ENCODE results near the gene OR13J1.

The OR13J1 gene

GRCh38 chr9:35868933-35869332 lies 1.3 kb downstream of the OR13J1 start:
- Histone ChIP-seq H2BK12ac (ENCODE audit: low read length in 2 of 2) (no peak overlapping the region), H2BK5ac (ENCODE audit: low read depth, low read length, poor library complexity, severe bottlenecking) (no peak overlapping the region), H2AFZ (ENCODE audit: low read depth, low read length) (no peak overlapping the region), H3K4ac (ENCODE audit: low read depth in 1 of 2, low read length in 2 of 2) (no peak overlapping the region), H3K79me1 (replicated peaks; ENCODE audit: low read length, poor library complexity, severe bottlenecking) (no peaks in the 10 kb centered on the region), H3K23ac (ENCODE audit: low read length in 2 of 2) (no peak overlapping the region), H3K27ac (ENCODE audit: low read length, poor library complexity, severe bottlenecking) (no peak overlapping the region), H3K14ac (ENCODE audit: low read length in 2 of 2) (no peak overlapping the region), H2AK5ac (ENCODE audit: low read length, severe bottlenecking) (no peak overlapping the region), H4K91ac (ENCODE audit: low read length) (no peak overlapping the region), H3K36me3 (ENCODE audit: control insufficient read depth in 1 of 2, insufficient read depth in 2 of 2, low read depth in 1 of 2, low read length in 2 of 2) (no peaks in the 10 kb centered on the region), H3K18ac (ENCODE audit: low read depth in 1 of 2, low read length in 2 of 2) (no peak overlapping the region), H3K27me3 (ENCODE audit: control insufficient read depth in 1 of 2, insufficient read depth in 1 of 2, low read length in 2 of 2) (peaks cover 4 to 10% of the 10 kb centered on the region in 2 experiments), H3K4me3 (ENCODE audit: insufficient read depth in 1 of 2, low read depth in 1 of 2, low read length in 2 of 2) (no peak overlapping the region), H3K4me1 (ENCODE audit: control insufficient read depth, insufficient read depth, low read depth, low read length) (peaks cover 2% of the 10 kb centered on the region), H2BK120ac (ENCODE audit: low read depth, low read length) (no peak overlapping the region), H2BK15ac (ENCODE audit: low read depth, poor library complexity, severe bottlenecking) (no peak overlapping the region), H4K8ac (ENCODE audit: low read length) (no peak overlapping the region), H3K4me2 (ENCODE audit: low read length, poor library complexity, severe bottlenecking) (no peak overlapping the region), H3K9me3 (ENCODE audit: control insufficient read depth, low read length) (no peaks in the 10 kb centered on the region), H3K9ac (ENCODE audit: low read length) (no peak overlapping the region)
- no peak for DNase-seq
- WGBS: 79% methylated on average over 2 of the region's 2 CpGs

GRCh38 chr9:35867538-35867937 lies 2.7 kb downstream of the OR13J1 start:
- H3K4ac ChIP-seq (ENCODE audit: low read depth in 1 of 2, low read length in 2 of 2): no peak overlapping the region
- no peaks in the 10 kb centered on the region for H3K79me1 ChIP-seq (replicated peaks; ENCODE audit: low read length, poor library complexity, severe bottlenecking)
- H3K18ac ChIP-seq (ENCODE audit: low read depth in 1 of 2, low read length in 2 of 2): no peak overlapping the region
- H3K36me3 ChIP-seq (ENCODE audit: control insufficient read depth in 1 of 2, insufficient read depth in 2 of 2, low read depth in 1 of 2, low read length in 2 of 2): no peaks in the 10 kb centered on the region
- no peak overlapping the region for H3K23ac ChIP-seq (ENCODE audit: low read length in 2 of 2)
- 84% methylated on average over 4 of the region's 4 CpGs for WGBS
- no peak overlapping the region for H3K27ac ChIP-seq (ENCODE audit: low read length, poor library complexity, severe bottlenecking)
- H3K9me3 ChIP-seq (ENCODE audit: control insufficient read depth, low read length): no peaks in the 10 kb centered on the region
- H2AK5ac ChIP-seq (ENCODE audit: low read length, severe bottlenecking): no peak overlapping the region
- H3K4me2 ChIP-seq (ENCODE audit: low read length, poor library complexity, severe bottlenecking): no peak overlapping the region
- H3K14ac ChIP-seq (ENCODE audit: low read length in 2 of 2): no peak overlapping the region
- no peak for DNase-seq
- peaks cover 17 to 23% of the 10 kb centered on the region in 2 experiments for H3K27me3 ChIP-seq (ENCODE audit: control insufficient read depth in 1 of 2, insufficient read depth in 1 of 2, low read length in 2 of 2)
- H4K91ac ChIP-seq (ENCODE audit: low read length): no peak overlapping the region
- H2BK12ac ChIP-seq (ENCODE audit: low read length in 2 of 2): no peak overlapping the region
- no peak overlapping the region for H2BK15ac ChIP-seq (ENCODE audit: low read depth, poor library complexity, severe bottlenecking)
- no peak overlapping the region for H2AFZ ChIP-seq (ENCODE audit: low read depth, low read length)
- no peak overlapping the region for H2BK5ac ChIP-seq (ENCODE audit: low read depth, low read length, poor library complexity, severe bottlenecking)
- no peak overlapping the region for H2BK120ac ChIP-seq (ENCODE audit: low read depth, low read length)
- no peak overlapping the region for H4K8ac ChIP-seq (ENCODE audit: low read length)
- H3K4me3 ChIP-seq (ENCODE audit: insufficient read depth in 1 of 2, low read depth in 1 of 2, low read length in 2 of 2): no peak overlapping the region
- H3K4me1 ChIP-seq (ENCODE audit: control insufficient read depth, insufficient read depth, low read depth, low read length): peaks cover 2% of the 10 kb centered on the region
- no peak overlapping the region for H3K9ac ChIP-seq (ENCODE audit: low read length)

- H2BK12ac ChIP-seq (ENCODE audit: low read length in 2 of 2): no peak overlapping the region
- no peak overlapping the region for H3K4me2 ChIP-seq (ENCODE audit: low read length, poor library complexity, severe bottlenecking)
- H2BK120ac ChIP-seq (ENCODE audit: low read depth, low read length): no peak overlapping the region
- H2BK15ac ChIP-seq (ENCODE audit: low read depth, poor library complexity, severe bottlenecking): no peak overlapping the region
- H3K23ac ChIP-seq (ENCODE audit: low read length in 2 of 2): no peak overlapping the region
- no peak overlapping the region for H3K27ac ChIP-seq (ENCODE audit: low read length, poor library complexity, severe bottlenecking)
- H4K8ac ChIP-seq (ENCODE audit: low read length): no peak overlapping the region
- H3K27me3 ChIP-seq (ENCODE audit: control insufficient read depth in 1 of 2, insufficient read depth in 1 of 2, low read length in 2 of 2): peaks cover 40 to 51% of the 10 kb centered on the region in 2 experiments
- 77% methylated on average over 8 of the region's 8 CpGs for WGBS
- H3K14ac ChIP-seq (ENCODE audit: low read length in 2 of 2): no peak overlapping the region
- H3K18ac ChIP-seq (ENCODE audit: low read depth in 1 of 2, low read length in 2 of 2): no peak overlapping the region
- no peak overlapping the region for H2BK5ac ChIP-seq (ENCODE audit: low read depth, low read length, poor library complexity, severe bottlenecking)
- H4K91ac ChIP-seq (ENCODE audit: low read length): no peak overlapping the region
- no peaks in the 10 kb centered on the region for H3K36me3 ChIP-seq (ENCODE audit: control insufficient read depth in 1 of 2, insufficient read depth in 2 of 2, low read depth in 1 of 2, low read length in 2 of 2)
- no peak overlapping the region for H2AK5ac ChIP-seq (ENCODE audit: low read length, severe bottlenecking)
- H3K9me3 ChIP-seq (ENCODE audit: control insufficient read depth, low read length): no peaks in the 10 kb centered on the region
- H3K4me3 ChIP-seq (ENCODE audit: insufficient read depth in 1 of 2, low read depth in 1 of 2, low read length in 2 of 2): no peak overlapping the region
- no peak overlapping the region for H3K9ac ChIP-seq (ENCODE audit: low read length)
- peaks cover 2% of the 10 kb centered on the region for H3K4me1 ChIP-seq (ENCODE audit: control insufficient read depth, insufficient read depth, low read depth, low read length)
- H3K4ac ChIP-seq (ENCODE audit: low read depth in 1 of 2, low read length in 2 of 2): no peak overlapping the region
- H3K79me1 ChIP-seq (replicated peaks; ENCODE audit: low read length, poor library complexity, severe bottlenecking): no peaks in the 10 kb centered on the region
- no peak overlapping the region for H2AFZ ChIP-seq (ENCODE audit: low read depth, low read length)
- no peak for DNase-seq
These were observed 5.4 kb downstream of the OR13J1 start for GRCh38 chr9:35864695-35865255.

GRCh38 chr9:35863583-35863982 lies 6.6 kb downstream of the OR13J1 start:
- H3K18ac ChIP-seq (ENCODE audit: low read depth in 1 of 2, low read length in 2 of 2): no peak overlapping the region
- no peak overlapping the region for H3K4me3 ChIP-seq (ENCODE audit: insufficient read depth in 1 of 2, low read depth in 1 of 2, low read length in 2 of 2)
- H3K14ac ChIP-seq (ENCODE audit: low read length in 2 of 2): no peak overlapping the region
- no peak overlapping the region for H2BK5ac ChIP-seq (ENCODE audit: low read depth, low read length, poor library complexity, severe bottlenecking)
- H3K9ac ChIP-seq (ENCODE audit: low read length): no peak overlapping the region
- H3K4me1 ChIP-seq (ENCODE audit: control insufficient read depth, insufficient read depth, low read depth, low read length): peaks cover under 1% of the 10 kb centered on the region
- H3K9me3 ChIP-seq (ENCODE audit: control insufficient read depth, low read length): no peaks in the 10 kb centered on the region
- H3K23ac ChIP-seq (ENCODE audit: low read length in 2 of 2): no peak overlapping the region
- H3K27me3 ChIP-seq (ENCODE audit: control insufficient read depth in 1 of 2, insufficient read depth in 1 of 2, low read length in 2 of 2): peaks cover 50 to 51% of the 10 kb centered on the region in 2 experiments
- H2AK5ac ChIP-seq (ENCODE audit: low read length, severe bottlenecking): no peak overlapping the region
- H2BK12ac ChIP-seq (ENCODE audit: low read length in 2 of 2): no peak overlapping the region
- no peak overlapping the region for H4K8ac ChIP-seq (ENCODE audit: low read length)
- H3K4me2 ChIP-seq (ENCODE audit: low read length, poor library complexity, severe bottlenecking): no peak overlapping the region
- no peaks in the 10 kb centered on the region for H3K36me3 ChIP-seq (ENCODE audit: control insufficient read depth in 1 of 2, insufficient read depth in 2 of 2, low read depth in 1 of 2, low read length in 2 of 2)
- no peak overlapping the region for H2AFZ ChIP-seq (ENCODE audit: low read depth, low read length)
- no peak overlapping the region for H2BK15ac ChIP-seq (ENCODE audit: low read depth, poor library complexity, severe bottlenecking)
- H3K4ac ChIP-seq (ENCODE audit: low read depth in 1 of 2, low read length in 2 of 2): no peak overlapping the region
- H3K27ac ChIP-seq (ENCODE audit: low read length, poor library complexity, severe bottlenecking): no peak overlapping the region
- 73% methylated on average over 8 of the region's 8 CpGs for WGBS
- no peaks in the 10 kb centered on the region for H3K79me1 ChIP-seq (replicated peaks; ENCODE audit: low read length, poor library complexity, severe bottlenecking)
- no peak overlapping the region for H4K91ac ChIP-seq (ENCODE audit: low read length)
- no peak for DNase-seq
- no peak overlapping the region for H2BK120ac ChIP-seq (ENCODE audit: low read depth, low read length)

Measured in mesenchymal stem cell (in vitro differentiated cells and primary cell).